ENCODE data around the gene ARL14EP. TPM values are rescaled to one million over a fixed set of nuclear protein-coding genes. Genes with fewer than 3 reads are reported as not detected.

ARL14EP gene
- total RNA-seq, 1 donor from 2014 or later: 21.9 TPM

- Histone ChIP-seq H3K27ac (no peak overlapping the region), H3K27me3 (ENCODE audit: low read depth) (no peaks in the 10 kb centered on the region), H3K4me1 (no peaks in the 10 kb centered on the region), H3K9me3 (no peaks in the 10 kb centered on the region), H3K4me3 (no peak overlapping the region), H3K36me3 (no peaks in the 10 kb centered on the region)
- intact Hi-C loops (cut with DNase I): no loop called here
- TF ChIP-seq CTCF (IDR thresholded peaks at IDR 0.05): no peak
- ATAC-seq: no peak
- no peak for DNase-seq
These were observed 41.4 kb downstream of the ARL14EP start for GRCh38 chr11:30364139-30364836.

GRCh38 chr11:30364837-30365482 is 42.1 kb downstream of the ARL14EP start:
- intact Hi-C loops (cut with DNase I): no loop called here
- DNase-seq (no peak), ATAC-seq (no peak)
- Histone ChIP-seq H3K27ac (no peak overlapping the region), H3K9me3 (no peaks in the 10 kb centered on the region), H3K36me3 (no peaks in the 10 kb centered on the region), H3K4me3 (no peak overlapping the region), H3K4me1 (no peaks in the 10 kb centered on the region), H3K27me3 (ENCODE audit: low read depth) (no peaks in the 10 kb centered on the region)
- TF ChIP-seq CTCF (IDR thresholded peaks at IDR 0.05): no peak

GRCh38 chr11:30365793-30366517 is 43.1 kb downstream of the ARL14EP start:
- no peak for ATAC-seq
- H3K4me3 ChIP-seq: no peak overlapping the region
- no peaks in the 10 kb centered on the region for H3K9me3 ChIP-seq
- H3K36me3 ChIP-seq: no peaks in the 10 kb centered on the region
- intact Hi-C loops (cut with DNase I): no loop called here
- H3K27ac ChIP-seq: no peak overlapping the region
- H3K4me1 ChIP-seq: no peaks in the 10 kb centered on the region
- no peaks in the 10 kb centered on the region for H3K27me3 ChIP-seq (ENCODE audit: low read depth)
- TF ChIP-seq CTCF (IDR thresholded peaks at IDR 0.05): no peak
- DNase-seq: no peak

GRCh38 chr11:30368394-30368793 is 45.5 kb downstream of the ARL14EP start:
- ATAC-seq (no peak), DNase-seq (no peak)

GRCh38 chr11:30370164-30370563 is 47.3 kb downstream of the ARL14EP start:
- intact Hi-C loops (cut with DNase I): no loop called here
- Histone ChIP-seq H3K9me3 (no peaks in the 10 kb centered on the region), H3K36me3 (no peaks in the 10 kb centered on the region), H3K4me3 (no peak overlapping the region), H3K27ac (no peak overlapping the region), H3K27me3 (ENCODE audit: low read depth) (no peaks in the 10 kb centered on the region), H3K4me1 (no peaks in the 10 kb centered on the region)
- no peak for TF ChIP-seq CTCF (IDR thresholded peaks at IDR 0.05)
- ATAC-seq (no peak), DNase-seq (no peak)

More at GRCh38 chr11:30368394-30368793, 45.5 kb downstream of the ARL14EP start:
- intact Hi-C loops (cut with DNase I): no loop called here
- no peaks in the 10 kb centered on the region for H3K27me3 ChIP-seq (ENCODE audit: low read depth)
- no peak overlapping the region for H3K27ac ChIP-seq
- no peak overlapping the region for H3K4me3 ChIP-seq
- H3K4me1 ChIP-seq: no peaks in the 10 kb centered on the region
- no peaks in the 10 kb centered on the region for H3K36me3 ChIP-seq
- TF ChIP-seq CTCF (IDR thresholded peaks at IDR 0.05): no peak
- no peaks in the 10 kb centered on the region for H3K9me3 ChIP-seq

All from lower lobe of right lung (tissue), 2 donors.